ENCODE data around the gene LYRM2.
"Not testable (repeated sequence)": the region's sequence is repeated elsewhere in the genome, so short reads cannot be mapped to it uniquely, and the experiment has no call there.

LYRM2 gene

GRCh38 chr6:89644864-89645263 is 6.3 kb upstream of the LYRM2 start:
- no peak for DNase-seq

DNA sequence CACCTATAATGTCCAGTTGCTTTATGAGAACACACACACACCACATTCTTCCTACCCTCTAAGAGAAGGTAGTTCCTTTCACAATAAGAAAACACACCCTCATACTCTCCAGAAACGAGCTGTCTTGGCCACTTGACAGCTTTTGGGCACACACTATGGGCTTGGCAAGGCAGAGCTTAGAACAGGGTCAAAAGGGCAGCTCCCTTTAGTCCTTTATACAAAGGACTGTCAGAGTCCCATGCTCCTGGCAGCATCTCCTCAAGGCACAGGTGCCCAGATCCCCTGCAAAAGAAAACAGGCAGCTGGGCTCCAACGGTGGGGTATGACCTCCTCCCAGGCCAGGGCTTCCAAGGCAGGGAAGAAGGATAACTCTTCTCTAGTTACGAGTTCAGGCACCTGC is 4.9 kb upstream of the LYRM2 start:
- DNase-seq: peak in 1 of 2 donors; percentile 5

GRCh38 chr6:89642956-89643355 is 4.4 kb upstream of the LYRM2 start:
- peak in 1 of 2 donors; percentile 17 for DNase-seq

- DNase-seq: not testable (repeated sequence)
Observed at GRCh38 chr6:89641581-89641980, 3.0 kb upstream of the LYRM2 start.

GRCh38 chr6:89640804-89641203 is 2.3 kb upstream of the LYRM2 start:
- no peak for DNase-seq

GRCh38 chr6:89637960-89638319 is 607 bp downstream of the LYRM2 start:
- no peak for DNase-seq

DNA sequence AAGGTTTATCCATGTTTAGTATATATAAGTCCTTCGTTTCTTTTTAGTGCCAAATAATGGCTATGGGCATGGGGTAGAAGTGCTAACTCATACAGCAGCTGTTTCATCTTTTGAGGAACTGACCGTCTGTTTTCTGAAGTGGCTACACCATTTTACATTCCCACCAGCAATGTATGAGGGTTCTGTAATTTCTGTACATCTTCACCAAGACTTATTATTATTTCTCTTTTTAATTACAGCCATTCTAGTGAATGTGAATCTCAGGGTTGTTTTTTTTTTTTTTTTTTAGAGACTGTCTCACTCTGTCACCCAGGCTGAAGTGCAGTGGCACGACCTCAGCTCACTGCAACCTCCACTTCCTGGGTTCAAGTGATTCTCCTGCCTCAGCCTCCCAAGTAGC is 2.1 kb downstream of the LYRM2 start:
- DNase-seq: not testable (repeated sequence)

DNA sequence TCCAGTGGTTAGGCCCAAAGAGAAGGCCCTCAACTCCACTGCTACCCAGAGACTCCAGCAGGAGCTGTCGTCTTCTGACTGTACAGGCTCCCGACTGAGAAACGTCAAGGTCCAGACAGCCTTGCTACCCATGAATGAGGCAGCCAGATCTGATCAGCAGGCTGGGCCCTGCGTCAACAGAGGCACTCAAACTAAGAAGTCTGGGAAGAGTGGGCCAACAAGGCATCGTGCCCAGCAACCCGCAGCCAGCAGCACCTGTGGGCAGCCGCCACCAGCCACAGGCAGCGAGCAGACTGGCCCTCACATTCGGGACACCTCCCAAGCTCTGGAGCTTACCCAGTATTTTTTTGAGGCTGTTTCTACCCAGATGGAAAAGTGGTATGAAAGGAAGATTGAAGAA is 8.1 kb downstream of the LYRM2 start:
- DNase-seq: peak in 1 of 2 donors; percentile 9

- no peak for DNase-seq
Observed at GRCh38 chr6:89623749-89624148, 14.8 kb downstream of the LYRM2 start.

- DNase-seq: no peak
Observed at GRCh38 chr6:89619567-89619966, 19.0 kb downstream of the LYRM2 start.

DNA sequence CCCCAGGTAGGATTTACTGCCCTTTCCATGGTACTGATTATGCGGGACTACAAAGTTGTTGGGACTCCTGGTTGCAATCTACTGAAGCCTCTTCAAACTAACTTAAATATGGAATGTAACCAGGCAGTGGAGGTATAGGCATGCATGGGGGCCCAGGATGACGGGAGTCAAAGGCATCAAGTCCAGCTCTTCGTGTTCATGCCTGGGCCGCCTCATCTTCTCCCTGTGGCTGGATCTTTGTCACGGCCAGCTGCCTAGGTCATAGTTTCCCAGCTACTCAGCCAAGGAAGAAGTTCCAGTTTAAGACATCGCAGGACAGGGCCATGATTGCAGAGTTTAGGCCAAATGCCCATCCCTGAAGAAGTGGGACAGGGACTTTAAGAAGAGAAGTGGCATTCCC is 20.5 kb downstream of the LYRM2 start:
- DNase-seq: no peak

- no peak for DNase-seq
Observed at GRCh38 chr6:89616531-89616930, 22.0 kb downstream of the LYRM2 start.

DNA sequence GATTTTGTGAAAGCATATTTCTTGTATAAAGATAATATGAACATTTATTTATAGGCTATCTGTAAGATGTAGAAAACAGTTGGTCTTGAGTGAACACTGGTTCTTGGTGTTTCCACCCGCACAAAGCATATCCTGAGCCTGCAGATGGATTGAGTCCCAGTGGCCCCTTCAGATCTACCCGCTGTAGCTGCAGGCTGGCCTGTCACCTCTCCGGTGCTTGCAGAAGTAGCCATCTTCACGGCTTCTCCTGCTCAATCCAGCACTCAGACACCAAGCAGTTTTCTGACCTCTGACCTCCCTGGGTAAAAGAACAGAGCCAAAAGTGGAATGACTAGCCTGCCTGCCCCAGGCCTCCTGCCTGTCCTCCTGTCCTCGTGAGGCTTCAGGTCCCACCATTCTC is 22.7 kb downstream of the LYRM2 start:
- DNase-seq: no peak

GRCh38 chr6:89613790-89614189 is 24.8 kb downstream of the LYRM2 start:
- no peak for DNase-seq

- no peak for DNase-seq
Observed at GRCh38 chr6:89612121-89612520, 26.4 kb downstream of the LYRM2 start.

DNA sequence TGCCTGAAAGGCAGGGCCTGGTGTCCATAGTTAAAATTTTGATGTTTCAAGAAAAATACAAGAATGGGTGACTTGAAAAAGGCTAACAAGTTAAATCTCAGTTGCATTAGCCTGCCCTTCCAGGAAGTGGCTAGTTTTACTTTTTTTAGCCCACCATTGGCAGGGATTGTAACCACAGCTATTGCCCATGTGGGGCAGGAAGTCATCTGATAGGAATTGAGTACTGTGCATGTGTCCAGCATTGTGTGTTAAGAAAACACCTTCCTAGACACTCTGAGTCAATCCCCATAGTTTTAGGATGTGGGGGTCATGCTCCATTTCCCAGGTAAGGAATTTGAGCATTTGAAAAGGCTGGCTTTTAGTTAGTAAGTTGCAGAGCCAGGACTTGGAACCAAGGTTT is 26.9 kb downstream of the LYRM2 start:
- DNase-seq: no peak

- no peak for DNase-seq
Observed at GRCh38 chr6:89610149-89610642, 28.4 kb downstream of the LYRM2 start.

DNA sequence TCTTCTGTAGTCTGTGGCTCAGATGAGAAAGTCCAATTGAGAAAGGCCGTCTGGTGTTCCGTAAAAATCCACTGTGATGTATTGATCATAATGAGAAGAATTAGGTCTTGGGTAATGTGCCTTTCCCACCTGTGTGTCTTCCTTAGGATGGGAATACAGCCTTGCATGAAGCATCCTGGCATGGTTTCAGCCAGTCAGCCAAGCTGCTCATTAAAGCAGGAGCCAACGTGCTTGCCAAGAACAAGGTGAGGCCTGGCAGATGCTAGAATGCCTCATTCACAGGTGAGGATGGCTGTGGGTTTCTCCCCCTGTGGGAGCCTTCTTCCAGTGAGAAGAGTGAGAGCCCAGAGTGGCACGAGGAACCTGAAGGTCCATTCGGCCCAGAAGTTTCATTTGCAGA is 32.7 kb downstream of the LYRM2 start:
- DNase-seq: no peak

DNA sequence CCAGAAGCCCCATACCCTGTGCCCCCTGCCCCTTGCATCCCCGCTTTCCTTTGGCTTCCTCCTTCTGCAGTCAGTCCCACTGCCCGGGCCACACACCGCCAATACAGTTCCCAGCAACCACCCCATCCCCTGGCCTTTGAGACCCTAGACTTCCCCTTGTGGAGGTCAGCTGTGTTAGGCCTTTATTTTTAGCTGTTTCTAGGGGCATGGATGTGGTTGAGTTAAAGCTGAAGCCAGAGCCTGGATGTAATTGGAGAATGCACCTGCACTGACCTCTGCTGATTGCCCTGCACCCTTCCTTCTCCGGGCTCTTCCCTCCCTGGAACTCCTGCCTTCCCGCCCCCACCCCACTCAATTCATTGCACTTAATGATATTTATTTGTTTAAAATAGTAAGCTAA is 33.9 kb downstream of the LYRM2 start:
- DNase-seq: no peak

DNA sequence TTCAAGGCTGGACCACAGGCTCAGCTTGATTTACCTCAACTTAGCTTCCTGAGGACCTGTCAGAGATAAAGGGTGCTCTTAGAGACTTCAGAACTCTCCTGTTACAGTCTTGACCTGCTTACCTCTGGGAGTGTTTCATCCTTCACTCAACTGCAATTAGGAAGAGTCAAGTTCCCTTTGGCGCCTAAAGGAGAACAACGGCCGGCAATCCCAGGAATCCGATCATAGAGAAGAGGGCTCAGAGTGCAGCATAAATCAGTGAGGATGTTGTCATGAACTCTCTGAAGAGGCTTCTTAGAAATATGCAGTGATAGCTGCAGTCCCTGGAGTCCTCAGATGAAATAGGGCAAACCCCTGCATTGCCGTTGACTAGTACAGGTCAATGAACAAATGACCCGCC is 36.4 kb downstream of the LYRM2 start:
- no peak for DNase-seq

- DNase-seq: no peak
Observed at GRCh38 chr6:89599727-89600126, 38.8 kb downstream of the LYRM2 start.

GRCh38 chr6:89597988-89598387 is 40.6 kb downstream of the LYRM2 start:
- DNase-seq: no peak

- no peak for DNase-seq
Observed at GRCh38 chr6:89597372-89597771, 41.2 kb downstream of the LYRM2 start.

DNA sequence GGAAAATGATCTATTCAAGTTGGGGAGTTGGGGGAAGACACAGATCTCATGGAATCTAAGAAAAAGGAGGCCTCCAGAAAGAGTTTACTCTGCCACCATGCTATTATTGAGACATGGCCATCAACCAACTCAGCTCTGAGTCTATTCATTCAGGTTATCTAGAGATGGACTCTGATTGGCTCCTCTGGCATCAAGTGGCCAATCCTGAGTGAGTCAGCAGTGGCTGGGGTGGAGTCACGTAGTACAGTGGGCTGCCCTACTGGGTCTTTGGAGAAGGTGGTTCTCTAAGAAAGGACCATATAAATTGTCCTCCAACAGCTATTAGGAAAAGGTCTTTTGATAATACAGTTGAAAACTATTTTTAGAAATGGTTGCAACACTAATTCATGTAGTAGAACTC is 42.1 kb downstream of the LYRM2 start:
- no peak for DNase-seq

DNA sequence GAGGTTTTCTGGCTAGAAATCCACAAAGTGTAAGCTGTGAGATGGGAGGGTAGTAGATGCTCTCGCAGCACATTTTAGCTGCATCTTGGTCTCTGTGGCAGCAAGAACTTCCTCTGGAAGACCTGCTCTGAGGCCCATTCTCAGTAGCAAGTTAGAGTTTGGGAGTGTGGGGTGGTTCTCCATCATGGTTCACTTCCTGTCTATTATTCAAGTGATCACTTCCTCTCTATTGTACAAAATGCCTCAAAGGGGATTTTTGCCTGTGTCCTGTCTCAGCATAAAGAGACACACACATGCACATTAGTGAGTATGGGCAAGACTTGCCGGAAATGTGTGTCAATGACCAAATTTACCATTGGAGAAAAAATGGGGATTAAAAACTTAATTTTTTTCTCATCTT is 42.5 kb downstream of the LYRM2 start:
- no peak for DNase-seq

GRCh38 chr6:89591745-89592144 is 46.8 kb downstream of the LYRM2 start:
- no peak for DNase-seq

Measured in hippocampal formation (tissue), 2 donors.